Measurements from ENCODE around the gene KAT7.

Gene KAT7

GRCh38 chr17:49873926-49874325 is 85.4 kb downstream of the KAT7 start:
- DNase-seq: no peak

- no peak for DNase-seq
These were observed 86.4 kb downstream of the KAT7 start for GRCh38 chr17:49874911-49875310.

- DNase-seq: no peak
These were observed 87.2 kb downstream of the KAT7 start for GRCh38 chr17:49875685-49876084.

- no peak for DNase-seq
These were observed 90.7 kb downstream of the KAT7 start for GRCh38 chr17:49878931-49879904.

- peak; percentile 21 to 46 for DNase-seq
These were observed 92.0 kb downstream of the KAT7 start for GRCh38 chr17:49880291-49881053.

- no peak for DNase-seq
These were observed 92.5 kb downstream of the KAT7 start for GRCh38 chr17:49881054-49881402.

GRCh38 chr17:49882434-49882833 is 94.0 kb downstream of the KAT7 start:
- no peak for DNase-seq

Measured in SW 1271 (cell line).